GM03348 (cell line): ENCODE results near the gene RAB3B.
A peak's percentile ranks its signal among the peaks of the same experiment; 100 is the strongest.
"Not testable (repeated sequence)": the region's sequence is repeated elsewhere in the genome, so short reads cannot be mapped to it uniquely, and the experiment has no call there.

Experiments
- DNase-seq: peaks from one replicate; pipeline ENCODE4 v3.0.0; 2012; ENCODE audit warnings: low spot score

Gene RAB3B

DNA sequence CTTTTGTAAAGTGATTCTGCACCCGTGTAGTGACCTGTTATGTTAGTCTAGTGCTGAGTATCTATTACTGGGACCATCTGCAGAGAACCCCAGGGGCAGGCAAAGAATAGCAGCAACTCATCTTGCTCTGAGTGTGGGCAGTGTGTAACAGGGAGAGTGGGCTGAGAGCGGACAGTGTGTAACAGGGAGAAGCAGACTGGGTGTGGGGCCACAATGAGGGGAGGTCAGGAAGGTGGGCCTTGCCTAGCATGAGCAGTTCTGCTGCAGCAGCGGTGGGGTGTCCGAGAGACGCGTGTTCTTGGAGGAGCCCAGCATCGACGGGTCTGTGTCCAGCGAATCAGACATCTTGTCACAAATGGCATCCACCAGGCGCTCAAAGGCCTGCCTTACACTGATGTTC is 70.8 kb downstream of the RAB3B start:
- no peak for DNase-seq

DNA sequence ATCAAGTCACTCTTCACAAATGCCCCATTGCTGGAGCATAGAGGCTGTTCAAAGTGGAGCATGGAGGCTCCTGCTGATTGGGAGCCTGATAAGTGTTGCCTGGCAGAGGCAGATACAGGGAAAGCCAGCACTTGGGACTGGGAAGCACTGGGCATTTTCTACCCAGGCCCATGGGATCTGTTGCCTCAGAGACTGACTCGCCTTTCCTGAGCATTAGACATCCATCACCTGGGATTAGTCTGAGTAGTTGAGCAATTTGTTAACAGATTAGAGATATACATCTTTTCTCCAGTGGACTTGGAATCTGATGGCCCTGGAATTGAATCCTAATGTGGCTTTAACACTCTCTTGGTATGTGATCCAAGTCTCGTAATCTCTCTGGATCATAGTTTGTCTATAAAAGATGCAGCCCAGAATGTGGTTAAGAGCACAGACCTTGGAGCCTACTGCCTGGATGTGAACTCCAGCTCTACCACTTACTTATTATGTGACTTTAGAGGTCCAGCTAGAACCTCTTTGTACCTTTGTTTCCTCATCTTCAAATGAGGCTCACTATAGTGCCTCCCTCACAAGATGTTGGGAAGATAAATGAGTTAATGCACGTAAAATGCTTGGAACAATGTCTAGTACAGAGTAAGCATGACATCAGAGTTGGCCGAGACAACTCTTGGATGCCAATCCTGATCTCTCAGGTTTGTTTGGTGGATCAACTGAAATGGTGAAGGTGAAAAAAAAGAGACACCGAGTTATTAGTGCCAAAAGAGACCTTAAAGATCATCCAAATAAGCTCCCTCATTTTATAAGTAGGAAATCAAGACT is 73.7 kb downstream of the RAB3B start:
- peak; percentile 32 for DNase-seq

DNA sequence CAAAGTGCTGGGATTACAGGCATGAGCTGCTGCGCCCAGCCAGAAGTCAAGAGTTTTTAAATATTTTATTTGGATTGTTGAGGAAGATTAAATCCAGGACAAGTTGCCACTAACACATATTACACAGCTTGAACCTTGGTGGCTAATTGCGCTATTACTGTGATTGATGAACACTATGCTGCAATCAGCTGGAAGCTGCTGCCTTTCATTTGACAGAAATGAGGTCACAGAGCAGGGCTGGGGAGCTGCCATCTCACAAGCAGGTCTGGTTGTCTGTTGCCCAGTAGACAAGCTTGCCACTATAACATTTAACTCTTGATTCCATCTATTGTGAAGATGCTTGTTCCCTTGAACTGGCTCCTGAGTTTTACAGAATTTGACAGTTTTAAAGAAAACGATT is 74.5 kb downstream of the RAB3B start:
- no peak for DNase-seq

DNA sequence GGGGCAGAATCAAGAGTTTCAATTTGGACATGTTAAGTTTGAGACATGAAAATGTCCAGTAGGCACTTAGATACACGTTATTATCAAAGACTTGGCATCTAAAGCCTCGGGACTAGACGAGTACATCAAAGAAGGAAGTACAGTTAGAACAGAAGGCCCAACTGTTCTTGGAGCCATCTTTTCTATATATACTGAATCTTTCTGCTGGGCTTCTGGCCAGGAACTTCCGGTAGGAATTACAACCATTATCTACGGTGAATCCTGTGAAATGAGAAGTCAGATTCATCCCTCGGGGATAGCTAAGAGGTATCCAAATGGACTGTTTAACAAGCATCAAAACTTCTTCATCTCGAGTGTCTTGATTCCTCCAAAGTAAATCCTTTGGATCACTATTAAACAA is 77.6 kb downstream of the RAB3B start:
- no peak for DNase-seq

DNA sequence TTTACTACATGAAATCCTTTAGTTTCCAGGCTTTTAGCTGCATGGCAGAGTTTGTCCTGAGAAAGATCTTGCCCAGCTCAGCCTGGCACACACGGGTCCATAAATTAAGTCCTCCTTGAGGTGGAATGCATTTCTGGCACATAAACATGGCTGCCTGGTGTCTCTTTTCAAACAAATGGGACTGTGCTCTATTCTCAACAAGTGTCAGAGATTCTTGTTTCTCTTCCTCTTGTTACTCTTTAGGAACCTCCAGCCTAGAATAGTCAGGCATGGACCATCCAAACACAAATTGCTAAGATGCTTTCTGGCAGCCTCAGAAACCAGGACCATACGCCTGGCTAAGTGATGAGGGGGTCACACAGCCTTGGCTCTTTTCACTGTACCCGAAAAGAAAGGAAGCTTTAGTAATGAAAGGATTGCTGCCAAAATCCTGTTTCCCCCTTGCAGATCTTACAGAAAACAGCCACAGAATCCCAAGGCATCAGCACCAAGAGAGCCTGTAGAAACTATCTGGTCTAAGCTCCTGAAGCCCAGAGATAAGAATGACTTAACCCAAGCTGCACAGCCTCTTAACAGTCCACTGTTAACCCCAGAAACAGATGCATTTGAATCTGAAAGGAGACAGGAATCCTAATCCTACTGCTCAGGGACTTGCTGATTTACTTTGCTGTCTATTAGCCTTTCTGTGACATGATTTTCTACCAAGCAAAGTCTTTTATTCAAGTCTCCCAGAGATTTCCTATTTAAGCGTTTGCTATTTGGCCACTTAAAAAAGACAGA is 80.1 kb downstream of the RAB3B start:
- no peak for DNase-seq

DNA sequence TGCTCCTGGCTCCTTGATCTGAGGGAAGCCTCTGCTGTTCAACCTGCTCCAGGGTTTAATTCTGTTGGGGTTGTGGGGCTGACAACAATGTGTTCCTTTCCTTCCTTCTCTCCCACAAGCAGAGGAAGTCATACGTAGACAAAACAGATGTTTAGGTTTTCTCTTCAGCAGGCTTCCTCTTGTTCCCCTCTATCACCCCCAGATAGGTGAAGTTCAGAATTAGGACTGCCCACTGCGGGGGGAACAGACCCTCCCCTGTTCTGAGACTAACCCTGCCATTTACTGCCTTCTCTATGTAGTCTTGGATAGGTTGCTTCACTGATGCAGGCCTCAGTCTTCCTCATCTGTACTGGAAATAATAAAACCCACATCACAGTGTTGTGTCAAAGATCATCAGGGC is 82.0 kb downstream of the RAB3B start:
- DNase-seq: no peak

DNA sequence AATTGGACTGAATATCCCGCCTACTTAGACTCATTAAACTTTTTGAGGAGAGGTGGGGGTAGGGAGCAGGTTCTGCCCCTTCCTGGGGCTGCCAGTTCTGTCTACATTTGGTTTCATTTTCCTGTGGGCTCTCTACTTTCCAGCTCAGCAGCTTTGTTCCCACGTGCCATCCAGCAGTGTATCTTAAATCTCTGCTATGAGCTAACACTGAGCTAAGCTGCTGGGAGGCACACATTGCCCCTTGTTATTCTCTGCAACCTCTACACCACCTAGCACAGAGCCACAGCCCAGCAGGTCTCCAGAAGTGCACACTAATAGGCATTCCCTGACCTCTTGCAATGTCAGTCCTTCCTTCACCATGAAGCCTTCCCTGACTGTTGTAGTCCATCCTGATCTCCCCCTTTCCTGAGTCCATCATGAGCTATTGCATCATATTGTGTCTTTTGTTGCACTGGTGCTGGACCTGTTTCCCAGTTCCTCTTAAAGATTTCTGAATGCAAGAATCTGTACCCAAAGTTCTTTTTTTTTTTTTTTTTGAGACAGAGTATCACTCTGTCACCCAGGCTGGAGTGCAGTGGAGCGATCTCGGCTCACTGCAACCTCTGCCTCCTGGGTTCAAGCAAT is 83.3 kb downstream of the RAB3B start:
- peak; percentile 21 for DNase-seq

DNA sequence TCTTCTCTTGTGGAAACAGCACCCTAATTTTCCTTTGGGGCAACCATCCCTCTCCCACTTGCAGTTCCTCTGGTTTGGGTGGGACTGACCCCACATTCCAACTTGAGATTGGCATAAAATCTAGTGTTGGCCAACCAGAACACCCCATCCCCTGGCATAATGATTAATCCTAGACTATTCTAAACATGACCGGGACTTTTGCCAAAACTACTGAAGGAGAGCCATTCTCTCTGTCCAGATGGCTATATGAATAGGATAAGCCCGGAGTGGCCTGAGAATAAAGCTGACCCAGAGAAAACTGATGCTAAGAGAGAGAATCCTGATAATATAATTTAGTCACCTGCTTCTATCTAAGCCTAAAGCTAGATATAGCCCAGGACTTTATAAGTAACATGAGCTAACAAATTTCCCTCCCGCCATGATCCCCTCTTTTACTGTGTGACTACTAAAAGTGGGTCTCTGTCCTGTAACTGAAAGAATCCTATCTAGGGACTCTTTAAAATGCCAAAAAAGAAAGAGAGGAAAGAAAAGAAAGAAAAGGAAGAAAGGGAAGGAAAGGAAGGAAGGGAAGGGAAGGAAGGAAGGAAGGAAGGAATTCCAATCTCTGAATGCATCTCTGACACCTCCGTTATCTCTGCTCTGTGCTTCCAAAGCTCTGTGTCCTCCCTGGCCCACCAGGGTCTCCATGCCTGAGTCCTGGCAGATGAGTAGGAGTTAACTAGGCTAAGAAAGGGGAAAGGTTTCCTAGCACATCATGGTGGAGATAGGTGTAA is 84.0 kb downstream of the RAB3B start:
- peak; percentile 35 for DNase-seq

DNA sequence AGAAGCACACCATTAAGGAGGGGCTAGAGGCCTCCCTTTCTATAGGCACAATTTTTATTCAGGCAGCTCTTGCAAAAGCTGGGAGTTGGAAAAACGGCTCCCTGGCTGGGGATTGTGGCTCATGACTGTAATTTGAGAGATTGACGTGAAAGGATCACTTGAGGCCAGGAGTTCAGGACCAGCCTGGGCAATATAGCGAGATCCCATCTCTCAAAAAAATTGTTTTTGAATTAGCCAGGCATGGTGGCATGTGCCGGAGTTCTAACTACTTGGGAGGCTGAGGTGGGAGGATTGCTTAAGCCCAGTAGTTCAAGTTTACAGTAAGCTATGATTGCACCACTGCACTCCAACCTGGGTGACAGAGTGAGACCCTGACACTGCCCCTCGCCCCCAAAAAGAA is 88.0 kb downstream of the RAB3B start:
- DNase-seq: no peak

DNA sequence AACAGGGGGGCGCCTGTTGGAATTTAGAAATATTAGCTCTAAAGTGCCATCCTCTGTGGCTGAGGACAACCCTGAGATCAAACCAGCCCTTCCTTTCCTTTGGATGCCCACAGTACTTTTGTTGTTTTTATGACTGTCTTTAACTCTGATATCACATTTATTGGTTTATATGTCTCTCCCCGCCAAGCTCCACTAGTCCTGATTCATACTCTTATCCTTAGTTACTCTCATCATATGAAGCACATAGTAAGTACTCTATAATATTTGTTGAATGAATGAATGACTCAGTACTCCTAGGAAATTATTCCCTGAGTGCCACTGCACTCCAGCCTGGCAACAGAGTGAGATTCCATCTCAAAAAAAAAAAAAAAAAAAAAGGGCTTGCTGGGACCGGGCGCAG is 89.3 kb downstream of the RAB3B start:
- no peak for DNase-seq

DNA sequence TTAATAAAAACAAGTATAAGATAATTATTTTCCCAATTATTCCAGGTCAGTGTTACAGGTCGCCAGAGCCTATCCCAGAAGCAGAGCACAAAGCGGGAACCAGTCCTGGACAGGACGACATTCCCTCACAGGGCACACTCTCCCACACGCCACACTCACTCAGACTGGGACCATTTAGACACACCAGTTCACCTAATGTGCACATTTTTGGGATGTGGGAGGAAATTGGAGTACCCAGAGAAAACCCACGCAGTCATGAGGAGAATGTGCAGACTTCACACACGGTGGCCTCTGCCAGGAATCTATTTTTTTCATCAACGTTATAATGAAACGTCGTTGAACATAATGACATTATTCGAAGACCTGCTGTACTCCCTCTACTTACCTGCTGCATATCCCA is 91.5 kb downstream of the RAB3B start:
- no peak for DNase-seq

DNA sequence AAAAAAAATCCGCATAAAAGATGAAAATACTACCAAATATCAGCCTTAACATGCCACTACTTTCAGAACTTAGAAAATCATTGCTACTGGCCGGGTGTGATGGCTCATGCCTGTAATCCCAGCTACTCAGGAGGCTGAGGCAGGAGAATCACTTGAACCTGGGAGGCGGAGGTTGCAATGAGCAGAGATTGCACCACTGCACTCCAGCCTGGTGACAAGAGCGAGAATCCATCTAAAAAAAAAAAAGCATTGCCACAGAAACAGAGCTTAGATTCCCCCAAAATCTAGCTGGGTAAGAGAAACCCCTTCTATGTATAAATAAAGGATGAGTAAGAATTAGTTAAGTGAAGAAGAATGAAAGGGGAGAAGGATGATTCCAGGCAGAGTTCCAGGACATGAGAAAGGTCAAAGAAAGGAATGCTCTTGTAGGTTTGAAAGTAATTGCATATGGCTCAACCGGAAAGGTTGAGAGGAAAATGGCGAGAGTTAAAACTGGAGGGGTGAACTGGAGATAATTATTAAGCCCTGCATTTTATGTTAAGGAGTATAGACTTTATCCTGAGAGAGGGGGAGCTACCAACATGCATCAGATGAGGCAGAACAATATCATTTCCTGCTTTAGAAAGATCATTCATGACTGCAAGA is 92.3 kb downstream of the RAB3B start:
- peak; percentile 75 for DNase-seq

DNA sequence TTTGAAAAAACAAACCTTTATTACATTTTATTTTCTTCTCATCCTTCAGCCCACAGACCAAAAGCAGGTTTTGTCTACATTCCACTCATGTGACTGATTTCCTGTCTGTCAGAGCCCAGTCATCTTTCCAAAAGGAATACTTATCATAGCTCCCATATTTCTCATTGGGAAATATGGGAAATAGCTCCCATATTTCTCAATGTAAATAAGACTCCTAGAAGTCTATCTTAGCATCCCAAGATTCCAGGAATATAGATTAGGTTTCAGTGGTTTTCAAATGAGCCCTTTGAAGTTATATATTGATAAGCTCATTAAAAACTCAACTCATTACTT is 92.8 kb downstream of the RAB3B start:
- peak; percentile 79 for DNase-seq

DNA sequence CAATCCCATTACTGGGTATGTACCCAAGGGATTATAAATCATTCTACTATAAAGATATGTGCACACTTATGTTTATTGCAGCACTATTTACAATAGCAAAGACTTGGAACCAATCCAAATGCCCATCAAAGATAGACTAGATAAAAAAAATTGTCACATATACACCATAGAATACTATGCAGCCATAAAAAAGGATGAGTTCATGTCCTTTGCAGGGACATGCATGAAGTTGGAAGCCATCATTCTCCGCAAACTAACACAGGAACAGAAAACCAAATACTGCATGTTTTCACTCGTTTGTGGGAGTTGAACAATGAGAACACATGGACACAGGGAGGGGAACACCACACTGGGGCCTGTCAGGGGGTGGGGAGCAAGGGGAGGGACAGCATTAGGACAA is 95.8 kb downstream of the RAB3B start:
- not testable (repeated sequence) for DNase-seq

DNA sequence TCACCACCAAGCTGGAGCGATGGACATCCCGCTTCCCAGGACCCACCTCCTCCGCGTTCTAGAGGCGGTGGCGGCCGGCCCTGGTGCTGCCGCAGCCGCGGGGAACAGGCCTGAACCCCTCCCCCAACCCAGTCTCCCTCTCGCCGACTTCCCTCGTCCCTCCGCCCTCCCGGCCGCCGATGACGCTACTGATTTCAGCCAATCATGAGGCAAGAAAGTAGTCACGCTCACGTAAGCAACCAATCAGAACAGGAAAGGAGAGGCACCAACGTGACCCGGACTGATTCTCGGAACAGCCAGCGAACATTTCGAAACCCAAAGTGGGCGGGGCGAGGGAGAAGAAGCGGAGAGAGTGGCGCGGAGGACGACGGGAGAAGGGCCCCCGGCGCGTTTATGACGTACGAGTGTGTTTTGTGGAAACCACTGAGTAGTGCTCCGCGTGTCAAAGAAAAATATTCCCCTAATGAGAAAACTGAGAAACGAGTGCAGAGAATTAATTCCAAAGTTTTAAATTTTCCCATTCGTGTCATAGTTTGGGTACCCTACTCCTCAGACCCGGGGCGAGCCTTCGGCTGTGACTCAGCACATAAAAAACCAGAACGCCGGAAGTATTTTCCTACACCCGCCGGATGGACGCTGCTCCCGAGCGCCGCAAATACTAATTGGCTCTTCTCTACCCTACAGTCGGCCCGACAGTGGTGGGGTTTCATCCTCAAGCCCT is 111.7 kb downstream of the RAB3B start, which contains the start of gene NRDC:
Gene NRDC, minus strand, starts transcription at position 112 of the 721 bp plus-strand sequence. CDS start 112 bp downstream, outside the sequence.
- DNase-seq: peak; percentile 99

DNA sequence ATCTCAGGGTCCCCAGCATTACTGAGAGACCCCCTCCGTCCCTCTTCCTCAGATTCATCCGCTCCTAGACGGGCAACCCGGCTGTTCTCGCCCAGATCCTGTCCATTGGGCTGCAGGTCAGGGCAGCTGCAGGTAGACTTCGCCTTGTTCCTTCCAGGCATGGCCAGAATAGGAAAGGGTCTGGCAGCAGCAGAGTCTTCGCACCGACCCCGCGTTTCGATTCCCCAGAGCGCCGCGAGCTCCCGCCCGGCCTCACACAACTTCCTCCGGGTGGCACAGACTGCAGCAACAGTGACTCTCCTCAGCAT is 112.2 kb downstream of the RAB3B start:
- DNase-seq: no peak

DNA sequence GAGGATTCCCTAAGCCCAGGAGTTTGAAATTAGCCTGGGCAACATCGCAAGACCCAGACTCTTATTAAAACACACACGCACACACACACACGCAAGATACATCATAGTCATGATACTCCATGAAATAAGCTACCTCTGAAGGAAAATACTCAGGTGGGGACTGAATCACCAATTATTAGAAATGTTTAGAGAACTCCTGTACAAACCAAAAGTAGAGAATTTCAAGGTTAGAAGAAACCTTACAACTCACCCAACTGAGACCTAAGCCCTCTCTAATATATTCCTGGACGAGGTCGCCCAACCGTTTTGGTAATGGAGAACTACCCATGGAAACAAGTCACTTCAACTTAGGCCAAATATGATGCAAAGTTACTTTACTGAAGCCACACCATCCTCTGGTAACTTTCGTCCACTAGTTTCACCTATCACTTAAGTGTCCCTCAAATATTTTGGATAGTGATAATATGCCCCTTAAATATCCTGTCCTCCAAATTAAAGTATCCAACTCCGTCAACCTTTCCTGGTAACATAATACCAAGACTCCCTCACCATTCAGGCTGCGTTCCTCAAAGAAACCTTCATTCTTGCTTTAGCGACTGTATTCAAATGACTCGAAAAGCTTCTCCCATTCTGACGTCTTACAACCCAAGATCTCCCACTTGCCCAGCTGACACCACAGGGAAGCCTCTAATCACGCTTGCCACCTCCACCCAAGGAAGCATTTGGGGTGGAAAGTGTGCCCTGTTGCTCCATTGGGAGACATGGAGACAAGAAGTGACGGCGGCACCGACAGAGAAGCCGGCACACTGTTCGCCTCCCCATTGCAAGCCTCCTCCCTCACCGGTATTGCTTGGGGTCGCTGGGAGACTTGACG is 112.8 kb downstream of the RAB3B start:
- peak; percentile 42 for DNase-seq

DNA sequence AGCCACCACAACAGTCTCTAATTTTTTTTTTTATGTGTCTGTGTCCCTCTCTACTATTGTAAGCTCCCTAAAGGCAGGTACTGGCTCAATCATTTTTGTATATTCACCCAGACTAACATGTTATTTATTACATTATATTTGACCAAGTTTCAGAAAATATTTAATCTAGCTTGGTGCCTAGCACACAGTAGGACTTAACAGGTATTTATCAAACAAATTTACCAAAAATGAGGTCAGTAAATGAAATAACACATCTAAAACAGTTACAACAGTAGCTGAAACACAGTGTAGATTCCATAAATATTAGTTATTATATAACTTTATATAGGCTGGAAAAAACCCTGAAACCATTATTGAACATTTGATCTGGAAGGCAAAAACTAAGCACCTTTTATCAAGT is 114.7 kb downstream of the RAB3B start:
- DNase-seq: no peak

DNA sequence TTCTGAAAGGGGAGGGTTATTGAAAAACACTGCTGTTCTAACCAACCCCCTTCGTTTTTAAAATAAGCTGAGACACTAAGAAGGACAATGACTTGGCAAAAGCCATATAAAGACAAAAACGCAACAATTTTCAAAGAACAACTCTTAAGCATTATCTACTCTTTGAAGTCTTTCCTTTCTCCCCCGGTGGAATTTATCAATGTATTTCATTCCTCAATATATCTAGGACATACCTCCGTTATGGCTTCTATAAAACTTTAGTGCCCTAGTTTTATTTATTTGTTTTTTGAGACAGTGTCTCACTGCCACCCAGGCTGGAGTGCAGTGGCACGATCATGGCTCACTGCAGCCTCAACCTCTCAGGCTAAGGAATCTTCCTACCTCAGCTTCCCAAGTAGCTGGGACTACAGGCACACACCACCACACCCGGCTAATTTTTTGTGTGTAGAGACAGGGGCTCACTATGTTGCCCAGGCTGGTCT is 115.2 kb downstream of the RAB3B start:
- DNase-seq: no peak

DNA sequence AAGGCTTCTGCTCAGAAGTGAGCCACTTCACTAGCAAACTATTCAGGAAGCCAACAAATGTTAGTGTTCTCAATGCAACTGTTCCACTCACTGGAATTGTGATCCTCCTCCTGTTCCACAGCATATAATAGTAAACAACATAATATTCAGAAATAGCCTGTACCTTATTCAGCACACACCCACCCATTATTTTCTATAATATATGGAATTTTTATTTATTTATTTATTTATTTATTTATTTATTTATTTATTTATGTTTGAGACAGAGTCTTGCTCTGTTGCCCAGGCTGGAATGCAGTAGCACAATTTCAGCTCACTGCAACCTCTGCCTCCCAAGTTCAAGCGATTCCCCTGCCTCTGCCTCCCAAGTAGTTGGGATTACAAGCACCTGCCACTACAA is 117.2 kb downstream of the RAB3B start:
- DNase-seq: not testable (repeated sequence)
